H9 (cell line): ENCODE measurements around the gene MINDY4. TPM values are rescaled to one million over a fixed set of nuclear protein-coding genes. Genes with fewer than 3 reads are reported as not detected.

Source experiments
- DNase-seq: peaks from one replicate; pipeline ENCODE4 v3.0.0-alpha.2; 2017
- H2AFZ ChIP-seq: one replicate; pipeline ENCODE4 v1.6.1; 2013; ENCODE audit warnings: mild to moderate bottlenecking, low read length, control low read depth, moderate library complexity
- H2AK5ac ChIP-seq: 2 replicates; pipeline ENCODE4 v1.6.1; 2013; ENCODE audit warnings: low read length, control low read depth, mixed read lengths; ENCODE audit not compliant: insufficient read length
- H2BK120ac ChIP-seq: one replicate; pipeline ENCODE4 v1.6.1; 2013; ENCODE audit warnings: low read depth, mild to moderate bottlenecking, low read length, control low read depth, inconsistent platforms; ENCODE audit not compliant: poor library complexity, severe bottlenecking
- H2BK12ac ChIP-seq: 2 replicates; pipeline ENCODE4 v1.6.1; 2013; ENCODE audit warnings: low read length, control low read depth, mixed read lengths, low read depth; ENCODE audit not compliant: insufficient read length
- H2BK15ac ChIP-seq: 2 replicates; pipeline ENCODE4 v1.6.1; 2013; ENCODE audit warnings: low read depth, low read length, control low read depth
- H2BK20ac ChIP-seq: one replicate; pipeline ENCODE4 v1.6.1; 2013; ENCODE audit warnings: low read depth, mild to moderate bottlenecking, low read length, control low read depth, inconsistent platforms; ENCODE audit not compliant: poor library complexity, severe bottlenecking
- H2BK5ac ChIP-seq: 2 replicates; pipeline ENCODE4 v1.6.1; 2013; ENCODE audit warnings: low read length, control low read depth, mixed read lengths; ENCODE audit not compliant: insufficient read length
- H3K14ac ChIP-seq: 2 replicates; pipeline ENCODE4 v1.6.1; 2013; ENCODE audit warnings: low read length, control low read depth; ENCODE audit not compliant: insufficient read depth
- H3K18ac ChIP-seq: 2 replicates; pipeline ENCODE4 v1.6.1; 2013; ENCODE audit warnings: low read depth, mild to moderate bottlenecking, mixed read lengths, low read length, control low read depth; ENCODE audit not compliant: insufficient read length
- H3K23ac ChIP-seq: 2 replicates; pipeline ENCODE4 v1.6.1; 2013; ENCODE audit warnings: low read length, control low read depth, mixed read lengths, low read depth; ENCODE audit not compliant: insufficient read length
- H3K23me2 ChIP-seq: 2 replicates; pipeline ENCODE4 v1.6.1; 2013; ENCODE audit warnings: low read depth, mild to moderate bottlenecking, mixed read lengths, low read length, control low read depth; ENCODE audit not compliant: insufficient read length, poor library complexity, severe bottlenecking
- H3K27ac ChIP-seq: 2 replicates; pipeline ENCODE4 v1.5.1; 2013; ENCODE audit warnings: low read length, control low read depth, mixed read lengths, low read depth; ENCODE audit not compliant: insufficient read length
- H3K27me3 ChIP-seq: 2 replicates; pipeline ENCODE4 v1.6.1; 2013; ENCODE audit warnings: low read length, control low read depth, inconsistent platforms; ENCODE audit not compliant: insufficient read depth
- H3K4ac ChIP-seq: 2 replicates; pipeline ENCODE4 v1.6.1; 2013; ENCODE audit warnings: low read depth, mild to moderate bottlenecking, control low read depth, inconsistent platforms, low read length, moderate library complexity
- H3K4me1 ChIP-seq: 2 replicates; pipeline ENCODE4 v1.6.1; 2013; ENCODE audit warnings: low read length, control low read depth, inconsistent platforms; ENCODE audit not compliant: insufficient read depth
- H3K4me2 ChIP-seq: 2 replicates; pipeline ENCODE4 v1.6.1; 2013; ENCODE audit warnings: low read length, control low read depth, mixed read lengths; ENCODE audit not compliant: insufficient read length, insufficient read depth
- H3K56ac ChIP-seq: 2 replicates; pipeline ENCODE4 v1.6.1; 2013; ENCODE audit warnings: low read depth, mild to moderate bottlenecking, mixed read lengths, low read length, control low read depth; ENCODE audit not compliant: insufficient read length
- H3K79me1 ChIP-seq: 2 replicates; pipeline ENCODE4 v1.6.1; 2013; ENCODE audit warnings: low read depth, mild to moderate bottlenecking, moderate library complexity, low read length, control low read depth, inconsistent platforms; ENCODE audit not compliant: insufficient read depth, poor library complexity, severe bottlenecking
- H3K79me2 ChIP-seq: 2 replicates; pipeline ENCODE4 v1.6.1; 2013; ENCODE audit warnings: low read length, control low read depth, inconsistent platforms; ENCODE audit not compliant: insufficient read depth
- H3K9ac ChIP-seq: 2 replicates; pipeline ENCODE4 v1.6.1; 2013; ENCODE audit warnings: low read length, control low read depth, mixed read lengths; ENCODE audit not compliant: insufficient read length; ENCODE audit errors: extremely low read depth
- H3K9me3 ChIP-seq: one replicate; pipeline ENCODE4 v1.6.1; 2013; ENCODE audit warnings: low read depth, low read length, inconsistent platforms; ENCODE audit not compliant: control insufficient read depth
- H3T11ph ChIP-seq: one replicate; pipeline ENCODE4 v1.6.1; 2013; ENCODE audit warnings: mild to moderate bottlenecking, low read length, control low read depth, inconsistent platforms
- H4K20me1 ChIP-seq: one replicate; pipeline ENCODE4 v1.6.1; 2013; ENCODE audit not compliant: control insufficient read depth, insufficient read length, insufficient read depth
- H4K5ac ChIP-seq: 2 replicates; pipeline ENCODE4 v1.6.1; 2013; ENCODE audit warnings: low read depth, mild to moderate bottlenecking, mixed read lengths, low read length, control low read depth; ENCODE audit not compliant: insufficient read length
- H4K8ac ChIP-seq: replicated peaks from 2 replicates; pipeline ENCODE4 v1.6.1; 2013; ENCODE audit warnings: low read length, control low read depth, mixed read lengths, low read depth; ENCODE audit not compliant: insufficient read length
- H4K91ac ChIP-seq: 2 replicates; pipeline ENCODE4 v1.6.1; 2013; ENCODE audit warnings: low read depth, mild to moderate bottlenecking, moderate library complexity, mixed read lengths, low read length, control low read depth; ENCODE audit not compliant: insufficient read length
- H3K27ac Mint-ChIP-seq, 3 experiments: 2 replicates in 2 of 3; 3 replicates in 1 of 3; pipeline ENCODE4 v1.8.0; 2020 to 2021; ENCODE audit warnings: mixed read lengths in 3 of 3, mild to moderate bottlenecking in 1 of 3, moderate library complexity in 1 of 3
- H3K27me3 Mint-ChIP-seq: 2 replicates; pipeline ENCODE4 v1.8.0; 2021; ENCODE audit warnings: low read depth, mild to moderate bottlenecking, moderate library complexity, mixed read lengths
- H3K36me3 Mint-ChIP-seq, 3 experiments: 2 replicates in 2 of 3; 3 replicates in 1 of 3; pipeline ENCODE4 v1.8.0; 2020 to 2021; ENCODE audit warnings: low read depth in 3 of 3, mixed read lengths in 3 of 3; ENCODE audit not compliant: insufficient read depth in 1 of 3
- H3K4me1 Mint-ChIP-seq, 2 experiments: 2 replicates each; pipeline ENCODE4 v1.8.0; 2020; ENCODE audit warnings: mixed read lengths in 2 of 2
- H3K4me3 Mint-ChIP-seq, 2 experiments: 2 replicates in 1 of 2; 3 replicates in 1 of 2; pipeline ENCODE4 v1.8.0; 2020 to 2021; ENCODE audit warnings: mild to moderate bottlenecking in 2 of 2, mixed read lengths in 2 of 2, moderate library complexity in 1 of 2
- H3K9me3 Mint-ChIP-seq, 2 experiments: 2 replicates in 1 of 2; 3 replicates in 1 of 2; pipeline ENCODE4 v1.8.0; 2020; ENCODE audit warnings: mild to moderate bottlenecking in 2 of 2, mixed read lengths in 2 of 2, moderate library complexity in 1 of 2
- CTCF ChIP-seq: fragments of 200-600 bp; sonication (generic); conservative IDR thresholded peaks from 3 replicates; pipeline ENCODE4 v1.8.0; 2021; ENCODE audit warnings: antibody characterized with exemption, mild to moderate bottlenecking
- WGBS: extraction: QIAGEN DNeasy Blood & Tissue Kit; methylation state at CpG from one replicate; pipeline ENCODE4 v1.1.7; 2013; ENCODE audit warnings: missing lambda C conversion rate, low lambda C conversion rate, mixed read lengths; ENCODE audit not compliant: insufficient read length; ENCODE audit errors: extremely low coverage; 5-methylcytosine and 5-hydroxymethylcytosine counted together
- total RNA-seq: library from RNA; stranded (reverse); gene quantifications from 2 replicates; pipeline ENCODE4 v1.2.1, GENCODE V29; 2021

The MINDY4 gene
- total RNA-seq, 1 experiment from 2014 or later = 3.1 TPM

GRCh38 chr7:30904561-30904960 is 133.3 kb downstream of the MINDY4 start:
- H3T11ph ChIP-seq = no peak overlapping the region
- H3K27me3 ChIP-seq = no peaks in the 10 kb centered on the region
- no peak overlapping the region; the same call in 1 of the 2 replicates for H3K14ac ChIP-seq
- H3K9ac ChIP-seq = no peak overlapping the region
- H2BK120ac ChIP-seq = no peak overlapping the region
- H3K79me1 ChIP-seq = no peaks in the 10 kb centered on the region
- Mint-ChIP-seq H3K4me1 (peaks cover 2 to 10% of the 10 kb centered on the region in 2 experiments; a peak in 3 of 4 replicates), H3K4me3 (no peak overlapping the region), H3K27me3 (peaks cover 3% of the 10 kb centered on the region), H3K27ac (no peak overlapping the region), H3K9me3 (no peaks in the 10 kb centered on the region), H3K36me3 (no peaks in the 10 kb centered on the region; a peak in 1 of 7 replicates)
- H3K4ac ChIP-seq = no peak overlapping the region
- H3K56ac ChIP-seq = no peak overlapping the region
- no peak overlapping the region for H3K27ac ChIP-seq
- no peak overlapping the region for H2BK20ac ChIP-seq
- no peak for DNase-seq
- no peak overlapping the region for H2BK5ac ChIP-seq
- H2AK5ac ChIP-seq = no peak overlapping the region
- H3K18ac ChIP-seq = no peak overlapping the region
- H3K79me2 ChIP-seq = no peaks in the 10 kb centered on the region
- WGBS = no CpG with 5 or more reads among the region's 9 CpGs
- H2AFZ ChIP-seq = no peak overlapping the region
- H4K20me1 ChIP-seq = no peaks in the 10 kb centered on the region
- H3K4me1 ChIP-seq = no peaks in the 10 kb centered on the region
- H2BK15ac ChIP-seq = no peak overlapping the region
- no peak overlapping the region for H3K23ac ChIP-seq
- H4K91ac ChIP-seq = no peak overlapping the region
- H3K9me3 ChIP-seq = no peaks in the 10 kb centered on the region
- TF ChIP-seq CTCF = no peak
- no peaks in the 10 kb centered on the region for H3K23me2 ChIP-seq
- H4K8ac ChIP-seq = no peak overlapping the region
- no peak overlapping the region for H4K5ac ChIP-seq
- H2BK12ac ChIP-seq = no peak overlapping the region
- no peak overlapping the region for H3K4me2 ChIP-seq
